GM18505 (cell line): ENCODE data around the gene RUVBL2.

Experiments used
- ATAC-seq: cut with Tn5 transposase; IDR thresholded peaks from one replicate; pipeline ENCODE4 v1.9.1; 2021; ENCODE audit not compliant: unreplicated experiment
- POLR2A ChIP-seq: IDR thresholded peaks from 4 replicates; pipeline ENCODE4 v1.6.1; 2011; ENCODE audit warnings: borderline replicate concordance; ENCODE audit not compliant: insufficient read depth, insufficient read length; ENCODE audit errors: extremely low read depth

RUVBL2 gene

GRCh38 chr19:48993175-48994034 is at the start of gene RUVBL2, which contains the start of gene GYS1:
Gene RUVBL2, plus strand, starts transcription at chr19:48993887. Its CDS starts 25 bp downstream, at chr19:48993912.
Gene GYS1, minus strand, starts transcription at chr19:48993309. Its CDS starts 197 bp downstream, at chr19:48993112.
- ATAC-seq, result peak; percentile 82
- TF ChIP-seq POLR2A, result peak; percentile 88

- no peak for ATAC-seq
- no peak for TF ChIP-seq POLR2A
These were observed 48.3 kb upstream of the RUVBL2 start for GRCh38 chr19:48945415-48945814.

GRCh38 chr19:48945817-48946216 is 47.9 kb upstream of the RUVBL2 start:
- ATAC-seq, result no peak

GRCh38 chr19:48946463-48947257 is 47.0 kb upstream of the RUVBL2 start:
- no peak for ATAC-seq
- no peak for TF ChIP-seq POLR2A

More at GRCh38 chr19:48945817-48946216, 47.9 kb upstream of the RUVBL2 start:
- TF ChIP-seq POLR2A, result no peak

- no peak for TF ChIP-seq POLR2A
- ATAC-seq, result no peak
These were observed 46.5 kb upstream of the RUVBL2 start for GRCh38 chr19:48947258-48947542.

- no peak for TF ChIP-seq POLR2A
- no peak for ATAC-seq
These were observed 43.5 kb upstream of the RUVBL2 start for GRCh38 chr19:48950159-48950558.

- ATAC-seq, result no peak
- no peak for TF ChIP-seq POLR2A
These were observed 42.7 kb upstream of the RUVBL2 start for GRCh38 chr19:48950830-48951519.

GRCh38 chr19:48953141-48953540 is 40.5 kb upstream of the RUVBL2 start:
- no peak for ATAC-seq
- no peak for TF ChIP-seq POLR2A

GRCh38 chr19:48953990-48954594 is 39.6 kb upstream of the RUVBL2 start:
- no peak for ATAC-seq
- no peak for TF ChIP-seq POLR2A

- TF ChIP-seq POLR2A, result peak; percentile 82
- peak; percentile 85 for ATAC-seq
These were observed 38.9 kb upstream of the RUVBL2 start, which contains the start of gene BAX for GRCh38 chr19:48954595-48955307. Gene BAX, plus strand, starts transcription at chr19:48954875. Its CDS starts 54 bp downstream, at chr19:48954929.

GRCh38 chr19:48955308-48955958 is 38.3 kb upstream of the RUVBL2 start:
- no peak for TF ChIP-seq POLR2A
- ATAC-seq, result no peak

GRCh38 chr19:48958006-48958405 is 35.7 kb upstream of the RUVBL2 start:
- ATAC-seq, result no peak
- TF ChIP-seq POLR2A, result no peak
